ENCODE results near the gene VPS16. TPM values are rescaled to one million over a fixed set of nuclear protein-coding genes. Genes with fewer than 3 reads are reported as not detected.

Gene VPS16
- 24.7 and 38.2 TPM in 2 replicates for total RNA-seq (2014; rRNA removed; shearing (Covaris generic); ENCODE audit: low replicate concordance)

DNA sequence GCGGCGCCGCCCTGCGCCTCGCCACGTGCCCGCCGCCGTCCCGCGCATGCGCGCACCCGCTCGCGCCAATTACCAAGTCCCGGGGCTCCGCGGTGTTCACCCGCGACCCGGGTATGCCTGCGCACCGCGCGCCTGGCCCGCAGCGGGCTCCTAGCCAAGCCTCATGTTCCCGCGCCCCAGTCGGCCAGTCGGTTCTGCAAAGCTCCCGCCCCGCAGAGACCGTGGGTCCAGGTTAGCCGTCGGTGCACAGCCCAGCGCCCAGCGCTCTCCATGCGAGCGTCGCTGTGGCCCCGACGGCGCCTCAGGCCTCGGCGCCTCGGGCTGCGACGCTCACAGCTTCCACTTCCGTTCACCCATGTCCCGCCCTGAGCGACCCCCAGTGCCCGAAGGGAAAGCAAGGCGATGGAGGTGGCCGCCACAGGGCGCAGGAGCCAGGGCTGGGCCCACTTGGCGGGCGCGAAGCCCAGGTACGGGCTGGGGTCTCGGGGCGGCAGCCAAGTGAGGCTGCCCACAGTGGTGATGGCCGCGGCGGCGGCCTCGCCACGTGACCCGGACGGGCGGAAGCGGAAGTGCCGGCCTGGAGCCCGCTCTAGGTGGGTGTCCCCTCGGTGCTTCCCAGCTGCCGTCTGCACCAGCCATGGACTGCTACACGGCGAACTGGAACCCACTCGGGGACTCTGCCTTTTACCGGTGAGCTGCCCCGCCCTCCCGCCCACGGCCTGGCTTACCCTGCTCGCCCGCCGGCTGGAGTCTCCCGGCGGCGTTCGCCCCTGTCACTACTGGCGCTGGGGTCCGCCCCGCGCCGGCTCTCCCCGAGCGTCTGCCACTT, at the start of gene VPS16, which contains the start of gene PCED1A:
Gene VPS16, plus strand, starts transcription at position 608 of the 829 bp plus-strand sequence. Its CDS starts 30 bp downstream, at position 638.
Gene PCED1A, minus strand, starts transcription at position 518 of the 829 bp plus-strand sequence. CDS start 743 bp downstream, outside the sequence.
- no peaks in the 10 kb centered on the region for H3K36me3 ChIP-seq (ENCODE audit: insufficient read depth, low read length)
- H3K27me3 ChIP-seq (ENCODE audit: low read length): no peaks in the 10 kb centered on the region
- peak within 1 kb of the TSS; percentile 100; the same call in 1 of the 2 replicates for H2AFZ ChIP-seq (ENCODE audit: low read length)
- peaks cover 48% of the 10 kb centered on the region for H3K4me1 ChIP-seq (ENCODE audit: low read length)
- DNase-seq: peak; percentile 94
- peaks cover 34% of the 10 kb centered on the region for H3K79me2 ChIP-seq (ENCODE audit: low read length)
- H3K9me2 ChIP-seq (replicated peaks; ENCODE audit: insufficient read depth, low read length): no peaks in the 10 kb centered on the region
- no peaks in the 10 kb centered on the region for H3K9me3 ChIP-seq (ENCODE audit: low read length)
- peak within 1 kb of the TSS; percentile 83 for H3K9ac ChIP-seq (ENCODE audit: low read length)
- H3K4me2 ChIP-seq (ENCODE audit: low read depth, low read length, poor library complexity, severe bottlenecking): peak within 1 kb of the TSS; percentile 96
- H3K27ac ChIP-seq (ENCODE audit: low read length): no peak within 1 kb of the TSS; the same call in 1 of the 2 replicates
- H3K4me3 ChIP-seq (ENCODE audit: low read length): peak within 1 kb of the TSS; percentile 95
- H4K20me1 ChIP-seq (ENCODE audit: insufficient read depth, low read depth, low read length): no peaks in the 10 kb centered on the region

DNA sequence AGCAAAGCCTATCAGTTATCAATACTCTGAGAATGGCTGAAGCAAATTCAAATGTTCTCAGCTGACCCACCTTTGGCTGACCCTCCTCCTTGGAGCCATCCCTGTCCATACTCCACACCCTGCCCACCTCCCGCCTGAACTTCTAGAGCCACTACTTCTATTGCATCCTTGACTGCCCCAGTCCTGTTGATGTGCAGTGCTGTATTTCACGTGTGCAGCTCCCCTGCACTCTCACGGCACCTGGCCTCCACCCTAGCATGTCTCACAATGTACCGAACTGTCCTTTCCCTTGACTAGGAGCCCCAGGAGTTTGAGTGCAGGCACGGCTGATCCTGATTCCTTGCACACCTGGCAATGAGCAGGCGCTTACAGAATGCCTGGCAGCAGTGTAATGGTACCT, 47.1 kb upstream of the VPS16 start:
- H4K20me1 ChIP-seq (ENCODE audit: insufficient read depth, low read depth, low read length): no peaks in the 10 kb centered on the region
- no peak for DNase-seq
- no peak overlapping the region for H2AFZ ChIP-seq (ENCODE audit: low read length)
- no peaks in the 10 kb centered on the region for H3K27me3 ChIP-seq (ENCODE audit: low read length)
- H3K4me1 ChIP-seq (ENCODE audit: low read length): no peaks in the 10 kb centered on the region
- H3K36me3 ChIP-seq (ENCODE audit: insufficient read depth, low read length): no peaks in the 10 kb centered on the region
- no peak overlapping the region for H3K9ac ChIP-seq (ENCODE audit: low read length)
- H3K79me2 ChIP-seq (ENCODE audit: low read length): no peaks in the 10 kb centered on the region
- no peaks in the 10 kb centered on the region for H3K9me3 ChIP-seq (ENCODE audit: low read length)
- no peak overlapping the region for H3K4me3 ChIP-seq (ENCODE audit: low read length)
- no peaks in the 10 kb centered on the region for H3K9me2 ChIP-seq (replicated peaks; ENCODE audit: insufficient read depth, low read length)
- no peak overlapping the region for H3K4me2 ChIP-seq (ENCODE audit: low read depth, low read length, poor library complexity, severe bottlenecking)
- H3K27ac ChIP-seq (ENCODE audit: low read length): no peak overlapping the region

DNA sequence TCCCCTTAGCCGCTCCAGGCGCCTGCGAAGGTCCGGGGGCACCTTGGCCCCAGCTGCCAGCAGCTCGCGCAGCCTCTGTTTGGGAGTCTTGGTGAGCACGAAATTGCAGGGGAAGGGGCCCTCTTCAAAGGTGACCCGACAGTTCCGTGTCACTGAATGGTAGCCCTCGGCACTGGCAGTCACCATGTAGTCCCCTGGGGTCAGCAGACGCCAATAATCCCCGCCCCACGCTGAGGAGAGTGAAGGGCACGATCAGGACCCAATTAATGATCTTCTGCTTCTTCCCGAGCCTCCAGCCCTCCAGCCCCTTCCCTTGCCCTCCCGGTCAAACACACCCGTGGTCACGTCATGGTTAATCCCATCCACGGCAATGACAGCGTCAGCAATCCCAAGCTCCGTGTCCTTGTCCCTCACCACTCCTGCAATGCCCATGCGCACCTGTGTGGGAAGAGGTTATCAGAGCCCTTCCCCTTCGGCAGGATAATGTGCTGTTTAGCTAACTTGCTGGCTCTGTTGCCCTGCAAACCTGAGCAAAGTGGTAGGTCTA, 46.3 kb upstream of the VPS16 start:
- no peaks in the 10 kb centered on the region for H3K79me2 ChIP-seq (ENCODE audit: low read length)
- H3K4me1 ChIP-seq (ENCODE audit: low read length): no peaks in the 10 kb centered on the region
- H2AFZ ChIP-seq (ENCODE audit: low read length): no peak overlapping the region
- no peaks in the 10 kb centered on the region for H3K9me3 ChIP-seq (ENCODE audit: low read length)
- H3K4me2 ChIP-seq (ENCODE audit: low read depth, low read length, poor library complexity, severe bottlenecking): no peak overlapping the region
- no peak overlapping the region for H3K4me3 ChIP-seq (ENCODE audit: low read length)
- H3K9ac ChIP-seq (ENCODE audit: low read length): no peak overlapping the region
- no peaks in the 10 kb centered on the region for H3K36me3 ChIP-seq (ENCODE audit: insufficient read depth, low read length)
- H3K9me2 ChIP-seq (replicated peaks; ENCODE audit: insufficient read depth, low read length): no peaks in the 10 kb centered on the region
- no peaks in the 10 kb centered on the region for H3K27me3 ChIP-seq (ENCODE audit: low read length)
- H3K27ac ChIP-seq (ENCODE audit: low read length): no peak overlapping the region
- no peak for DNase-seq
- no peaks in the 10 kb centered on the region for H4K20me1 ChIP-seq (ENCODE audit: insufficient read depth, low read depth, low read length)

DNA sequence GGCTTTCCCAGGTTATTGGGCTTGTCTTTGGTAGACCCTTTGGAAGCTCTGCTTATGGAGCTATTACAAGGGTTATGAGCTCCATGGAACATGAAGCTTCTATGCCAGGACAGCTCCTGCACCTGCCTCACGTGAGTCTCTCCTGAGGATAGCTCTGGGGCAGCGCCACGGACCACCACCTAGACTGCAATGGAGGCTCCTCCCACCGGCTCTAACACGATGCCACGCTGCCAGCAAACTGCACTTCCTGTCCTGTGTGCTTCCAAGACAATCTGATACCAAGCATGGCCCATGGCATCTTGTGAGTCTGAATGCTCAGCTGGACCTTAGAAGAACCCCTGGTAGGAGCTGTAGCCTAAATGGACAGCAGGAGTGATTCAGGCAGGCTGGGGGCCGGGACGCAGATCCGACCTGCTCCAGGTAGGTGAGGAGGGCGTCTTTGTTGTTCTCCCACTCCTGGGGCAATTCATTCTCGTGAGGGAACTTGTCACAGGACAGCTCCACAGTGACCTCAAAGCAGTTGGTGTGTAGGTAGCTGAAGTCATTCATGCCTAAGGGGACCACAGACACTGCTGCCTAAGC, 45.6 kb upstream of the VPS16 start:
- Histone ChIP-seq H3K4me3 (ENCODE audit: low read length) (no peak overlapping the region), H3K9me3 (ENCODE audit: low read length) (no peaks in the 10 kb centered on the region), H3K79me2 (ENCODE audit: low read length) (no peaks in the 10 kb centered on the region), H4K20me1 (ENCODE audit: insufficient read depth, low read depth, low read length) (no peaks in the 10 kb centered on the region), H2AFZ (ENCODE audit: low read length) (no peak overlapping the region), H3K4me2 (ENCODE audit: low read depth, low read length, poor library complexity, severe bottlenecking) (no peak overlapping the region), H3K27me3 (ENCODE audit: low read length) (no peaks in the 10 kb centered on the region), H3K9me2 (replicated peaks; ENCODE audit: insufficient read depth, low read length) (no peaks in the 10 kb centered on the region), H3K36me3 (ENCODE audit: insufficient read depth, low read length) (no peaks in the 10 kb centered on the region), H3K9ac (ENCODE audit: low read length) (no peak overlapping the region), H3K27ac (ENCODE audit: low read length) (no peak overlapping the region), H3K4me1 (ENCODE audit: low read length) (no peaks in the 10 kb centered on the region)
- peak; percentile 50 for DNase-seq

DNA sequence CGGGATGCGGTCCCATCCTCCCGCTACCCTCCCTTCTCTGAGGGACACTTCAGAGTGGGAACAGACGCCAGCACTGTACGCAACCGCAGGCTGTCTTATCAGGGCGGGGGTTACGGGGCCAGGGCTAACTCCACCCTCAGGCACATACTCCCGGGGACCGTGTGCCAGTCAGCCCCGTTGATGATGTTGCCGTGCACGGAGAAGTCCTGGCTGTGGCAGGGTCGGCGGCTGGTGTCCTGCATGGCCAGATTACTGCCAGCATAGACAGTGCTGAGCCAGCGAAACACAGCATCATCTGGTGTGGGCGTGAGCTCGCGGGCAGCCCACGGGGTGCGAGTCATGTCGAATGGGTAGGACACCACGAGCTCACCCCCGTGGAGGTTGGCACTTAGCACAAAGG, 45.1 kb upstream of the VPS16 start:
- Histone ChIP-seq H3K79me2 (ENCODE audit: low read length) (no peaks in the 10 kb centered on the region), H3K27ac (ENCODE audit: low read length) (no peak overlapping the region), H3K4me3 (ENCODE audit: low read length) (no peak overlapping the region), H4K20me1 (ENCODE audit: insufficient read depth, low read depth, low read length) (no peaks in the 10 kb centered on the region), H2AFZ (ENCODE audit: low read length) (no peak overlapping the region), H3K4me1 (ENCODE audit: low read length) (no peaks in the 10 kb centered on the region), H3K36me3 (ENCODE audit: insufficient read depth, low read length) (no peaks in the 10 kb centered on the region), H3K4me2 (ENCODE audit: low read depth, low read length, poor library complexity, severe bottlenecking) (no peak overlapping the region), H3K9ac (ENCODE audit: low read length) (no peak overlapping the region), H3K9me3 (ENCODE audit: low read length) (no peaks in the 10 kb centered on the region), H3K9me2 (replicated peaks; ENCODE audit: insufficient read depth, low read length) (no peaks in the 10 kb centered on the region), H3K27me3 (ENCODE audit: low read length) (no peaks in the 10 kb centered on the region)
- DNase-seq: no peak

DNA sequence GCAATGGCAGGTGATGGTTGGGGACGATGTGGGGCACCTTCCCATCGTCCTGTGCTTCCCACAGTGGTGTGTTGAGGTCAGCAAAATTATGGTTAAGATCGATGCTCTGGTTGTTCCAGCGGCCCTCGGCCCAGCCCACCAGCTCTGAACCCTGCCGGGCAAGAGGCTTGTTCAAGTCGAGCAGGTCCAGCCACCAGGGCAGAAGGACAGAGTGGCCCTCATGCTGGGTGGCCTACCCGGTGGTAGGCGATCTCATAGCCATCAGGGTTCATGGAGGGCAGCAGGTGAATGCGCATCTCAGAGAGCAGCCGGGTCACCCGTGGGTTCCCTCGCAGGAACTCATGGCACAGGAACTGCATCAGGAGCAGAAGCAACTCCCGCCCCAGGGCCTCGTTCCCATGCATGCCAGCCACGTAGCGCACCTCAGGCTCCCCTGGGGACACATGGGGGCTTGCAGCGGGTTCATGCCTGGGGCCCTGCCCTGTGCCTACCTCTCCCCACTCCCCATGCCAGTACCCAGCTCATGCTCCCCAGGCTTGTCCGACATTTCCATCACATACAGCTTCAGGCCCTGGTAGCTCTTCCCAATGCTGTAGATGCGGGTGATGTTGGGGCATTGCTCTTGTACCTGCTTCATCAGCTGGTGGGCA, 44.4 kb upstream of the VPS16 start:
- Histone ChIP-seq H3K27me3 (ENCODE audit: low read length) (no peaks in the 10 kb centered on the region), H3K9me2 (replicated peaks; ENCODE audit: insufficient read depth, low read length) (no peaks in the 10 kb centered on the region), H3K4me3 (ENCODE audit: low read length) (no peak overlapping the region), H4K20me1 (ENCODE audit: insufficient read depth, low read depth, low read length) (no peaks in the 10 kb centered on the region), H3K27ac (ENCODE audit: low read length) (no peak overlapping the region), H3K79me2 (ENCODE audit: low read length) (no peaks in the 10 kb centered on the region), H3K36me3 (ENCODE audit: insufficient read depth, low read length) (no peaks in the 10 kb centered on the region), H3K9me3 (ENCODE audit: low read length) (no peaks in the 10 kb centered on the region), H3K9ac (ENCODE audit: low read length) (no peak overlapping the region), H3K4me2 (ENCODE audit: low read depth, low read length, poor library complexity, severe bottlenecking) (no peak overlapping the region), H2AFZ (ENCODE audit: low read length) (no peak overlapping the region), H3K4me1 (ENCODE audit: low read length) (no peaks in the 10 kb centered on the region)
- DNase-seq: no peak

DNA sequence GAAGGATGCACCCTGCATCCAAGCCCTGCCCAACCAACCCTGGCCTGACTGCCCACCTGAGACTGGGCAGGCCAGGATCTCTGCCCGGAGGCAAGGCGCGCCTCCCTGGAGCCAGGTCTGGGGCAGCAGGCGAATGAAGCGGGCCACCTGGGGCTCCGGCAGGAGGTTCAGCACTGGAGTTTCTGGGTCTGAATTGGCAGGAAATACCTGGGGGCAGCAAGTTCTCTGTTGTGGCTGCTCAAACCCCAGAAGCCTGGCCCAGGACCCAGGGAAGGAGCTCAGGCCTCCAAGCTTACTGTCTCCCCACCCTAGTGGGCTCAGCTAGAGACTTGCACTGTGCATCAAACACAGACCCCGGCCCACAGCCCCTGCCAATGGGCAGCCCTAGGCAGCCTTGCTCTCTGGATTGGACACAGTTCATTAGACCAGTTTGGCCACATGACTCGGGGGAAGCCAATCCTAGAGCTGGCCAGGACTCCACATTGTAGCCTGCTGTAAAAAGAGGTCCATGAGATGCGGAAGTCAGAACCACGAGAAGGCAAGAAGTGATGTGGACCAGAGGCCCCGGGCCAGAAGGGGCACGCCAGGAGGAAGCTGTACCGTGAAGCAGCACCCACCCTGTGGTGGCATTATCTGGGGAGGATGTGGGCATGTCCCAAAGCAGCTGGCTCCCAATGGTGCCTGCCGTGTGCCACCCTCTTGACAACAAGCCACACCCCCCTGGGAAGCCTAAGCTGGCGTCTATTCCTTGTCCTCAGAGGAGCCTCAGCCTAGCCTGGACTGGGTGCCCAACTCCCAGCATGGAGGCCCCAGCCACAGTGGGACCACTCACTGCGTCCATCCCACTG, 43.2 kb upstream of the VPS16 start:
- Histone ChIP-seq H3K79me2 (ENCODE audit: low read length) (no peaks in the 10 kb centered on the region), H3K9me2 (replicated peaks; ENCODE audit: insufficient read depth, low read length) (no peaks in the 10 kb centered on the region), H4K20me1 (ENCODE audit: insufficient read depth, low read depth, low read length) (no peaks in the 10 kb centered on the region), H3K36me3 (ENCODE audit: insufficient read depth, low read length) (no peaks in the 10 kb centered on the region), H3K27me3 (ENCODE audit: low read length) (no peaks in the 10 kb centered on the region), H3K9ac (ENCODE audit: low read length) (no peak overlapping the region), H3K4me3 (ENCODE audit: low read length) (no peak overlapping the region), H3K4me2 (ENCODE audit: low read depth, low read length, poor library complexity, severe bottlenecking) (no peak overlapping the region), H3K4me1 (ENCODE audit: low read length) (no peaks in the 10 kb centered on the region), H2AFZ (ENCODE audit: low read length) (peak overlapping the region; percentile 63; the same call in 1 of the 2 replicates), H3K9me3 (ENCODE audit: low read length) (no peaks in the 10 kb centered on the region), H3K27ac (ENCODE audit: low read length) (no peak overlapping the region)
- DNase-seq: peak; percentile 53

All from Karpas-422 (cell line).